K562 (cell line): ENCODE results near the gene NFAM1.

Source experiments
- BRCA1 ChIP-seq, 2 experiments: fragments of 450-650 bp in 1 of 2; sonication (generic) in 1 of 2; formaldehyde crosslinking in 1 of 2; IDR thresholded peaks; 2 replicates each; pipeline versions ENCODE4 v1.5.0 to v1.6.1; 2017 to 2020; ENCODE audit warnings: mild to moderate bottlenecking in 1 of 2, missing genetic modification reagents in 1 of 2
- CTCF ChIP-seq, 3 experiments: IDR thresholded peaks in 2 of 3; conservative IDR thresholded peaks in 1 of 3; 2 replicates each; pipeline ENCODE4 v1.5.1; 2011 to 2012; ENCODE audit warnings: low read length in 3 of 3, mild to moderate bottlenecking in 3 of 3, control low read depth in 2 of 3, improper control_type of control experiment in 1 of 3, inconsistent platforms in 1 of 3, low read depth in 1 of 3, mixed read lengths in 1 of 3, moderate library complexity in 1 of 3; ENCODE audit not compliant: insufficient read depth in 2 of 3
- EZH2 ChIP-seq: IDR thresholded peaks from 2 replicates; pipeline ENCODE4 v1.6.1; 2012; ENCODE audit warnings: low read depth, mild to moderate bottlenecking, inconsistent platforms, low read length, borderline replicate concordance
- GABPB1 ChIP-seq: sonication (generic); formaldehyde crosslinking; IDR thresholded peaks from 2 replicates; pipeline ENCODE4 v1.8.0; 2022; ENCODE audit warnings: mild to moderate bottlenecking, missing genetic modification reagents
- GATA2 ChIP-seq: sonication (generic); formaldehyde crosslinking; IDR thresholded peaks from 2 replicates; pipeline ENCODE4 v1.4.0; 2020; ENCODE audit warnings: mild to moderate bottlenecking, missing genetic modification reagents
- KLF13 ChIP-seq: fragments of 450-650 bp; IDR thresholded peaks from 2 replicates; pipeline ENCODE4 v1.6.1; 2016; ENCODE audit warnings: missing genetic modification characterization, low read depth, mild to moderate bottlenecking, missing compliant biosample characterization, moderate library complexity, borderline replicate concordance
- PHTF2 ChIP-seq: fragments of 250-450 bp; sonication (Bioruptor Pico); IDR thresholded peaks from 2 replicates; pipeline ENCODE4 v1.5.0; 2021; ENCODE audit warnings: mild to moderate bottlenecking
- POLR2A ChIP-seq: fragments of 450-650 bp; conservative IDR thresholded peaks from 2 replicates; pipeline ENCODE4 v1.6.1; 2016
- SP2 ChIP-seq: IDR thresholded peaks from 2 replicates; pipeline ENCODE4 v1.6.1; 2011; ENCODE audit warnings: mild to moderate bottlenecking, low read depth, low read length, moderate library complexity; ENCODE audit not compliant: poor library complexity, severe bottlenecking; ENCODE audit errors: extremely low read depth
- TFAM ChIP-seq: fragments of 250-450 bp; sonication (Bioruptor Pico); conservative IDR thresholded peaks from 2 replicates; pipeline ENCODE4 v1.5.0; 2021; ENCODE audit warnings: mild to moderate bottlenecking, moderate library complexity
- ZNF143 ChIP-seq: sonication (generic); formaldehyde crosslinking; IDR thresholded peaks from 2 replicates; pipeline ENCODE4 v1.9.0; 2022; ENCODE audit warnings: mild to moderate bottlenecking, missing genetic modification reagents
- ZNF347 ChIP-seq: fragments of 450-650 bp; formaldehyde crosslinking; IDR thresholded peaks from 2 replicates; pipeline ENCODE4 v1.4.0; 2020; ENCODE audit warnings: low read depth, mild to moderate bottlenecking, moderate library complexity
- TF ChIP-seq, protein P1 (sequence below): fragments of 250-450 bp; sonication (Bioruptor Pico); IDR thresholded peaks from 2 replicates; pipeline ENCODE4 v1.4.0; 2020; ENCODE audit warnings: mild to moderate bottlenecking, moderate library complexity

DNA sequence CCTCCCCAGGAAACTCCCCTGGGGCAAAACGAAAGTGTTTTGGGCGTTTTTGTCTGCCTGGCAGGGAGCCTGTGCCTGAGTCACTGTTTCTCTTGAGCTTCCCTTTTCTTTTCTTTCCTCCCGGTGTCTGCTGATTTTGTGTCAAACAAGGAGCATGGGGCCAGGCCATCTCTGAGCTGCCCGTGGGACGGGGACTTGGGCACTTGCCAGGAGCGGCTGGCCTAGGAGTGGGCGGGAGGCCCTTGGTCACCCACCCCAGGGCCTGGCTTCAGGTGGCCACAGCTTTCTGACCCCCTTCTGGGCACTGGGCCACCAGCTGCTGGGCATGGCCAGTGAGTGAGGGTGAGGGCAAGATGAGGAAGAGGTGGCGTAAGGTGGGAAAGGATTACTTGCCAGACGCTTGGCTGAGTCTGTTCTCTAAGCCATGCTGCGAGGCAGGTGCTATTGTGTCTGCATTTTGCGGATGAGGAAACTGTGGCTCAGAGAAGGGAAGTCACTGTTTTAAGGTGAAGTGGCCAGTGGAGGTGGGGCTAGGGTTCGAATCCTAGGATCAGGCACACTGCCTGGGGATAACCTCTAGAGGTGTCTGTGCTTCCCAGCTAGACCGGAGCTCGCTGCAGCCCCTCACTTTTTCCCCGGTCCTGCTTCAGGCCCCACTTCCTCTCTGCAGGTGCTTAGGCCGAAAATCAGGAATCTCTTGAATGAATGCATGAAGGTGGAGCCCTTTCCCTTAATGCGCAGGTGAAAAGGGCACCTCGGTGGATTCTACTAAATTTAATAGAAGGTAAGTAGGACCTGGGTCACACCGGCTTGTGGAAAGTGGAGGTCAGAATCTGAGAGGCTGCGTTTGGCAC is 7.8 kb upstream of the NFAM1 start:
- TF ChIP-seq POLR2A = no peak
- no peak for TF ChIP-seq GABPB1
- TF ChIP-seq CTCF (IDR thresholded peaks at IDR 0.05 in 2 of 3, conservative IDR thresholded peaks at IDR 0.05 in 1 of 3; ENCODE audit: insufficient read depth in 2 of 3, low read depth in 1 of 3, low read length in 3 of 3) = no peak
- TF ChIP-seq, protein P1, sequence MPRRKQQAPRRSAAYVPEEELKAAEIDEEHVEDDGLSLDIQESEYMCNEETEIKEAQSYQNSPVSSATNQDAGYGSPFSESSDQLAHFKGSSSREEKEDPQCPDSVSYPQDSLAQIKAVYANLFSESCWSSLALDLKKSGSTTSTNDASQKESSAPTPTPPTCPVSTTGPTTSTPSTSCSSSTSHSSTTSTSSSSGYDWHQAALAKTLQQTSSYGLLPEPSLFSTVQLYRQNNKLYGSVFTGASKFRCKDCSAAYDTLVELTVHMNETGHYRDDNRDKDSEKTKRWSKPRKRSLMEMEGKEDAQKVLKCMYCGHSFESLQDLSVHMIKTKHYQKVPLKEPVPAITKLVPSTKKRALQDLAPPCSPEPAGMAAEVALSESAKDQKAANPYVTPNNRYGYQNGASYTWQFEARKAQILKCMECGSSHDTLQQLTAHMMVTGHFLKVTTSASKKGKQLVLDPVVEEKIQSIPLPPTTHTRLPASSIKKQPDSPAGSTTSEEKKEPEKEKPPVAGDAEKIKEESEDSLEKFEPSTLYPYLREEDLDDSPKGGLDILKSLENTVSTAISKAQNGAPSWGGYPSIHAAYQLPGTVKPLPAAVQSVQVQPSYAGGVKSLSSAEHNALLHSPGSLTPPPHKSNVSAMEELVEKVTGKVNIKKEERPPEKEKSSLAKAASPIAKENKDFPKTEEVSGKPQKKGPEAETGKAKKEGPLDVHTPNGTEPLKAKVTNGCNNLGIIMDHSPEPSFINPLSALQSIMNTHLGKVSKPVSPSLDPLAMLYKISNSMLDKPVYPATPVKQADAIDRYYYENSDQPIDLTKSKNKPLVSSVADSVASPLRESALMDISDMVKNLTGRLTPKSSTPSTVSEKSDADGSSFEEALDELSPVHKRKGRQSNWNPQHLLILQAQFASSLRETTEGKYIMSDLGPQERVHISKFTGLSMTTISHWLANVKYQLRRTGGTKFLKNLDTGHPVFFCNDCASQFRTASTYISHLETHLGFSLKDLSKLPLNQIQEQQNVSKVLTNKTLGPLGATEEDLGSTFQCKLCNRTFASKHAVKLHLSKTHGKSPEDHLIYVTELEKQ (CRISPR knock-in tag) = no peak
- TF ChIP-seq BRCA1 (IDR thresholded peaks at IDR 0.05) = no peak
- TF ChIP-seq BRCA1 (CRISPR knock-in tag; IDR thresholded peaks at IDR 0.05) = no peak
- no peak for TF ChIP-seq ZNF143 (CRISPR knock-in tag)
- no peak for TF ChIP-seq GATA2 (CRISPR knock-in tag)
- TF ChIP-seq SP2 = no peak
- no peak for TF ChIP-seq ZNF347
- no peak for TF ChIP-seq EZH2
- no peak for TF ChIP-seq TFAM (CRISPR knock-in tag)
- no peak for TF ChIP-seq PHTF2 (CRISPR knock-in tag)
- no peak for TF ChIP-seq KLF13 (tag)
